Measurements from ENCODE around the gene USP22.

Gene USP22

DNA sequence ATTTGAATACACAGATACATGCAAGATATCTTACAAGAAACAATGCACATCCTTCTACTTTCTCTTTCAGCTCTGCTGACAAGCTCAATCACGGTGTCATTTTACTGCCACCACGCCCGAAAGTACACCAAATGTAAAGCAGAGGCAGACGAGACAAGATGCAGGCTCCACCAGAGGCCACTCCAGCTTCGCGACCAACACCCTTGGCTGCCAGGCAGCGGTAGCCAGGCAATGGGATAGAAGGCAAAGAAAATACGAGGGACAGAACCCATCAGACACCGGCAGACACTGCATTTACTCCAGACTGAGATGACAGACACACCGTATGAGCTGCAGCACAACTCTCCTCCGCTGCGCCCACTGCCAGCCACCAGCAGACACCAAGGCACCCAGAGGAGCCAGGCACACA lies 41.0 kb downstream of the USP22 start:
- WGBS (ENCODE audit: insufficient coverage, insufficient read length) = no CpG with 5 or more reads among the region's 12 CpGs
- H3K9me3 ChIP-seq (ENCODE audit: control insufficient read depth, insufficient read depth, low read length) = no peaks in the 10 kb centered on the region
- no peak for DNase-seq (ENCODE audit: low read depth, low spot score)

DNA sequence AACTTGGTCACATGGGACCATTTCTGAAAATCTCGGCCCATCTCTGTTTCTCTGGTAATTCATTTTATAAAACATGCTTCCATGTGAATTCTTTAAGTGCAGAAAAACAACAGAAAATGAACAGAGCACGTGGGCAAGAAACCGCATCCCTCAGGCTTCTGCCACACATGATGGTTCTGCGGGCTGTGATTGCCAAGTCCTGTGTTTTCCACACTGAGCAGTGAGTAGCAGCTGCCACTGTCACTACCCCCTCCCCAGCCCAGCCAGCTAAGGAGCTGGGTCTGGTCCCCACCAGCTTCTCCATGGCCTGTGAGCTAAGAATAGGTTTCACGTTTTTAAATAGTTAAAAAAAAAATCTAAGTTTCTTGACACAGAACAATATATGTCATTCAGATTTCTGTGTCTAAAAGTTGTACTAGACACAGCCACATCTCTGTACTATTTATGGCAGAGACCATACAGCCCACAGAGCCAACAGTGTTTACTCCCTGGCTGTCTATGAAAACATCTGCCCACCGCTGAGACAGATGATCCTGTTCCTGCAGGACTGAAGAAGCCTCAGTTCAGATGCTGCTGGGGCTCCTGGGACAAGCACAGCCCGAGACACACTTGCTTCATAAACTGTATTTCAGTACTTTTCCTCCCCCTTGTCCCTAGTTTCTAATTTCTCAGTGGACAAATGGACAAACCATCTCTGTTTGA lies 41.5 kb downstream of the USP22 start:
- no peaks in the 10 kb centered on the region for H3K27me3 ChIP-seq (ENCODE audit: control insufficient read depth, insufficient read depth, low read length)
- 0 out of 2 replicates have a peak, but pooled peaks cover 2% of the 10 kb centered on the region for H3K4me1 ChIP-seq (ENCODE audit: control insufficient read depth, insufficient read depth, low read length)
- no peak overlapping the region for H3K4me3 ChIP-seq (ENCODE audit: low read length)
- no peak for DNase-seq (ENCODE audit: low read depth, low spot score)
- no peaks in the 10 kb centered on the region for H3K9me3 ChIP-seq (ENCODE audit: control insufficient read depth, insufficient read depth, low read length)
- no CpG with 5 or more reads among the region's 7 CpGs for WGBS (ENCODE audit: insufficient coverage, insufficient read length)
- H3K36me3 ChIP-seq (ENCODE audit: control insufficient read depth, insufficient read depth, low read length) = peaks cover 49% of the 10 kb centered on the region
- no peak overlapping the region for H3K27ac ChIP-seq (ENCODE audit: low read length)

More for the DNA sequence above, 41.0 kb downstream of the USP22 start:
- no peak overlapping the region for H3K4me3 ChIP-seq (ENCODE audit: low read length)
- 0 out of 2 replicates have a peak, but pooled peaks cover 2% of the 10 kb centered on the region for H3K4me1 ChIP-seq (ENCODE audit: control insufficient read depth, insufficient read depth, low read length)
- no peak overlapping the region for H3K27ac ChIP-seq (ENCODE audit: low read length)
- peaks cover 52% of the 10 kb centered on the region for H3K36me3 ChIP-seq (ENCODE audit: control insufficient read depth, insufficient read depth, low read length)
- no peaks in the 10 kb centered on the region for H3K27me3 ChIP-seq (ENCODE audit: control insufficient read depth, insufficient read depth, low read length)

DNA sequence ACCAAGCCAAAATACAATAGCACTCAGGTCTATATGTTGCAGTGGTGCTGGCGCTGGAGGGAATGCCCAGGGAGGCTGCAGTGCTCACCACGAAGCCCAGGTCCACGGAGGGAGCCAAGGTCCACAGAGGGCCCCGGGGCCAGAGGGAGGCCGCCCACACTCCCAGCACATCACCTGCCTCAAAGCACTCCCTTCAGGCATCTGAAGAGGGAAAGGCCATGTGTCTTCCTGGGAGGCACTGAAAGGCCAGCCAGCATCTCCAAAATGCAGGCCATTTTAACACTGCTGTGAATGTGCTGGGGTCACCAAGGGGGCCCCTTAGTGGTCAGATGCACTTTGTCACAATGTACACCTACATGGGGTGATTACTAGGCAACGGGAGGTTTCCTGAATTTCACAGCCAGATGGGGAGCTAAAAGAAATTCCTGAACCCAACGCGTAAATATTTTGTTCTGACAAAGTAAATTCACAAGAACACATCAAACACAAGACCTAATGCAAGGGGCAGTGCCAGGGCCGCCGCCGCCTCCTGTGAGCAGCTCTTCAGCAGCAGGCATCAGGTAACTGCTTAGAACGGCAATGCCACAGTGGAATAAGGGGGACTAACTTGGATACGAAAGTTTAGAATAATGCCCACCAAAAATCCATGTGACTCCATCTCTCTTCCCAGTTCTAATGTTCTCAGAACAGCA lies 42.8 kb downstream of the USP22 start:
- DNase-seq (ENCODE audit: low read depth, low spot score) = no peak
- H3K27ac ChIP-seq (ENCODE audit: low read length) = no peak overlapping the region
- H3K4me3 ChIP-seq (ENCODE audit: low read length) = no peak overlapping the region
- H3K9me3 ChIP-seq (ENCODE audit: control insufficient read depth, insufficient read depth, low read length) = no peaks in the 10 kb centered on the region
- H3K4me1 ChIP-seq (ENCODE audit: control insufficient read depth, insufficient read depth, low read length) = 0 out of 2 replicates have a peak, but pooled peaks cover 2% of the 10 kb centered on the region
- peaks cover 37% of the 10 kb centered on the region for H3K36me3 ChIP-seq (ENCODE audit: control insufficient read depth, insufficient read depth, low read length)
- WGBS (ENCODE audit: insufficient coverage, insufficient read length) = no CpG with 5 or more reads among the region's 13 CpGs
- no peaks in the 10 kb centered on the region for H3K27me3 ChIP-seq (ENCODE audit: control insufficient read depth, insufficient read depth, low read length)

DNA sequence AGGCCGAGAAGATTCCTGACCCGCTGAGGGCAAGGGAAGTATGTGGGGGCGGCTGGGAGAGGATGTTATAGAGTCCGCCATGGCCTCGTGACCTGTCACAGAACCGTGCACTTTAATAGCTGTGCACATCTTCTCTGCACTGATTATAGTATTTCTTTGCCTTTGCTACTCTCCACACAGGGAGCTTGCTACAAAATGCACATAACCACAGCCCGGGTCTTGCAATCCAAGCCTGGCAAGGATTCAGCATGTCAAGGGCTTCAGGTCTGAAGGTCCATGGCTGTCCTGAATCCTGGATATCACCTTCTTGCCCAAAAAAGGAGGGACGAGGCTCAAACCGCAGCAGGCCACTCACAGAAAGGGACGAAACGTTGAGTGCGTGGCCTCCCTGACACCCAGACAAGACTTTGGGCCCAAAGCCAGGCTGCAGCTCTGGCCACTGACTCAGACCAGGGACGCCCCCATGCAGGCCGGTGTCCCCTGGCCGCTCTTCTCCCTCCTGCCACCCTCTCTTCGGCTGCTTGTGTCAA lies 43.7 kb downstream of the USP22 start:
- Histone ChIP-seq H3K4me3 (ENCODE audit: low read length) (no peak overlapping the region), H3K36me3 (ENCODE audit: control insufficient read depth, insufficient read depth, low read length) (peaks cover 28% of the 10 kb centered on the region), H3K27me3 (ENCODE audit: control insufficient read depth, insufficient read depth, low read length) (no peaks in the 10 kb centered on the region), H3K27ac (ENCODE audit: low read length) (no peak overlapping the region), H3K4me1 (ENCODE audit: control insufficient read depth, insufficient read depth, low read length) (0 out of 2 replicates have a peak, but pooled peaks cover 2% of the 10 kb centered on the region), H3K9me3 (ENCODE audit: control insufficient read depth, insufficient read depth, low read length) (no peaks in the 10 kb centered on the region)
- WGBS (ENCODE audit: insufficient coverage, insufficient read length) = no CpG with 5 or more reads among the region's 16 CpGs
- DNase-seq (ENCODE audit: low read depth, low spot score) = no peak

- H3K9me3 ChIP-seq (ENCODE audit: control insufficient read depth, insufficient read depth, low read length) = no peaks in the 10 kb centered on the region
- no peak for DNase-seq (ENCODE audit: low read depth, low spot score)
- no peak overlapping the region for H3K4me3 ChIP-seq (ENCODE audit: low read length)
- H3K27ac ChIP-seq (ENCODE audit: low read length) = no peak overlapping the region
- peaks cover 24% of the 10 kb centered on the region for H3K36me3 ChIP-seq (ENCODE audit: control insufficient read depth, insufficient read depth, low read length)
- no CpG with 5 or more reads among the region's 5 CpGs for WGBS (ENCODE audit: insufficient coverage, insufficient read length)
- 0 out of 2 replicates have a peak, but pooled peaks cover 2% of the 10 kb centered on the region for H3K4me1 ChIP-seq (ENCODE audit: control insufficient read depth, insufficient read depth, low read length)
- H3K27me3 ChIP-seq (ENCODE audit: control insufficient read depth, insufficient read depth, low read length) = no peaks in the 10 kb centered on the region
These were observed 44.2 kb downstream of the USP22 start for GRCh38 chr17:20998571-20999043.

- H3K36me3 ChIP-seq (ENCODE audit: control insufficient read depth, insufficient read depth, low read length) = peaks cover 19% of the 10 kb centered on the region
- H3K4me1 ChIP-seq (ENCODE audit: control insufficient read depth, insufficient read depth, low read length) = 0 out of 2 replicates have a peak, but pooled peaks cover 2% of the 10 kb centered on the region
- no peaks in the 10 kb centered on the region for H3K9me3 ChIP-seq (ENCODE audit: control insufficient read depth, insufficient read depth, low read length)
- H3K4me3 ChIP-seq (ENCODE audit: low read length) = no peak overlapping the region
- WGBS (ENCODE audit: insufficient coverage, insufficient read length) = no CpG with 5 or more reads among the region's 22 CpGs
- no peak for DNase-seq (ENCODE audit: low read depth, low spot score)
- H3K27ac ChIP-seq (ENCODE audit: low read length) = no peak overlapping the region
- no peaks in the 10 kb centered on the region for H3K27me3 ChIP-seq (ENCODE audit: control insufficient read depth, insufficient read depth, low read length)
These were observed 44.9 kb downstream of the USP22 start for GRCh38 chr17:20997711-20998570.

GRCh38 chr17:20996724-20997615 lies 45.8 kb downstream of the USP22 start:
- H3K9me3 ChIP-seq (ENCODE audit: control insufficient read depth, insufficient read depth, low read length) = no peaks in the 10 kb centered on the region
- no peak overlapping the region for H3K27ac ChIP-seq (ENCODE audit: low read length)
- H3K36me3 ChIP-seq (ENCODE audit: control insufficient read depth, insufficient read depth, low read length) = peaks cover 11% of the 10 kb centered on the region
- no peaks in the 10 kb centered on the region for H3K27me3 ChIP-seq (ENCODE audit: control insufficient read depth, insufficient read depth, low read length)
- H3K4me3 ChIP-seq (ENCODE audit: low read length) = no peak overlapping the region
- DNase-seq (ENCODE audit: low read depth, low spot score) = no peak
- H3K4me1 ChIP-seq (ENCODE audit: control insufficient read depth, insufficient read depth, low read length) = 0 out of 2 replicates have a peak, but pooled peaks cover 2% of the 10 kb centered on the region
- WGBS (ENCODE audit: insufficient coverage, insufficient read length) = no CpG with 5 or more reads among the region's 12 CpGs

- Histone ChIP-seq H3K9me3 (ENCODE audit: control insufficient read depth, insufficient read depth, low read length) (no peaks in the 10 kb centered on the region), H3K36me3 (ENCODE audit: control insufficient read depth, insufficient read depth, low read length) (peaks cover 8% of the 10 kb centered on the region), H3K4me1 (ENCODE audit: control insufficient read depth, insufficient read depth, low read length) (0 out of 2 replicates have a peak, but pooled peaks cover 2% of the 10 kb centered on the region), H3K4me3 (ENCODE audit: low read length) (no peak overlapping the region), H3K27ac (ENCODE audit: low read length) (no peak overlapping the region), H3K27me3 (ENCODE audit: control insufficient read depth, insufficient read depth, low read length) (no peaks in the 10 kb centered on the region)
- WGBS (ENCODE audit: insufficient coverage, insufficient read length) = no CpG with 5 or more reads among the region's 12 CpGs
- no peak for DNase-seq (ENCODE audit: low read depth, low spot score)
These were observed 46.7 kb downstream of the USP22 start for GRCh38 chr17:20995873-20996723.

All from iPS DF 6.9 (cell line).